ENCODE results near the gene LPP.

The LPP gene

DNA sequence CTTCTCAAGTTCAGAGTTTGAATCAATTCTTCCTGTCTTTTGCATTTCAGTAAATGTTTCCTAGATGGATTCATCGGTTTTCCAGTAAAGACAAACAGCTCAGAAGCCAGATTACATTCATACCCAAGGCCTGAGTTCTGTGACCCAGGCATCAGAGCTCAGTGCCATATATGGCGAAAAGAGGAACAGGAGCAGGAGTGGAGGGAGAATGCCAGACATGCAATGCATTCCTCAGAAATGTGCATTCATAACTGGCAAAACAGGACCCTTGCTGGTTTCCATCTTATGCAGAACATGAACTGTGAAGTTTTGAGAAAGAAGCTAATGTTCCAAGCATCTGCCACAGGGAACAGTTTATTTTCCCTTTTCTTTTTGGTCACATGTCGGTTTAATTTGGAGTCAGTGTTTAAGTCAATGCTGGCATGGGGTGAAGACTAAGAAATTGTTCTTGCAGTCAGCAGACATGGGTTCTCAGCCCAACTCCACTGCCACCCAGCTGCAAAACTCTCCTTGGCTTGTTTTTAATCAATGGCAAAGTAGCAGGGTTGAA lies 116.5 kb downstream of the LPP start:
- H3K27me3 Mint-ChIP-seq (ENCODE audit: low read depth): no peaks in the 10 kb centered on the region
- H3K4me1 Mint-ChIP-seq (ENCODE audit: low read depth): peaks cover 16% of the 10 kb centered on the region
- no peaks in the 10 kb centered on the region for H3K9me3 Mint-ChIP-seq
- no peak for DNase-seq (ENCODE audit: low spot score)
- H3K36me3 Mint-ChIP-seq (ENCODE audit: low read depth): peaks cover 18% of the 10 kb centered on the region
- no peak overlapping the region for H3K4me3 Mint-ChIP-seq
- no peak overlapping the region for H3K27ac Mint-ChIP-seq

- H3K36me3 Mint-ChIP-seq (ENCODE audit: low read depth): peaks cover 20% of the 10 kb centered on the region
- no peaks in the 10 kb centered on the region for H3K27me3 Mint-ChIP-seq (ENCODE audit: low read depth)
- no peak overlapping the region for H3K4me3 Mint-ChIP-seq
- H3K27ac Mint-ChIP-seq: no peak overlapping the region
- H3K9me3 Mint-ChIP-seq: no peaks in the 10 kb centered on the region
- DNase-seq (ENCODE audit: low spot score): no peak
- H3K4me1 Mint-ChIP-seq (ENCODE audit: low read depth): peaks cover 16% of the 10 kb centered on the region
These were observed 117.4 kb downstream of the LPP start for GRCh38 chr3:188271226-188271914.

DNA sequence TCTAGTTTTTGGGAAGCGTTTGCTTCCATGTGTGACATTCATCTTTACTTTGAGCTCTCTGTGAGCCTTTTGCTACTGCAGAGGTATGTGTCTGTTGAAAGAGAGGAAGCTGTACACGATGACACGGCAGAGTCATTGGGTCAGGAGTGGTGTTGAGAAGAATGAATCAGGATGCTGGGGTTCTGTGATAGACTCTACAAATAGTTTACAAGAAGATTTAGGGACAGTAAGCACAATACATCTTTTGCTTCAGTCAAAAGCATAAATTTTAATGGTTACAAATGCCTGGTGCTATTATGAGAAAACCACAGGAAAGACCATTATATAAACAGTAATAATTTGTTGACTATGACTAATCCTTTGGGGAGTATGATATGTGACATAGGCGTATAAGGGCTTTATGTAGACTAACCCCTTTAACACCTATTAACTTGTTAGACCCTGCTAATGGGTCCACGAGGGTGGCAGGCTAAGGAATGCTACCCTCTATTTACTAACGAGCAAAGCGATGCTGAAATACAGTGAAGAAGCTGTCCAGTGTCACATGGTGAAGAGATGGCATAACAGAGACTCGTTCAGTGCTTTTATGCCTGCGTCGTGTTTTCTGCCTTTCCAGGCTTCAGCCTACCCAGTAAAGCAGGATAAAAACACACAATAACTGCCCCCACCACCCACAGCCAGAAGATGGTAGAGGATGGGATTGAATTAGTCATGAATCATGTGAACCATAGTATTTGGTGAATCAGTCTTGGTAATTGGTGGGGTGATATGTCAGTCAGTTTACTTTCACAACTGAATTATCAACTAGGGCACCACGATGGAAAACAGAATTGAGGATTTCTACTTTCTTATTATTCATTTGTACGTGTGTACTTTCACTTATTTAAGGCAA lies 118.8 kb downstream of the LPP start:
- H3K9me3 Mint-ChIP-seq: no peaks in the 10 kb centered on the region
- H3K4me3 Mint-ChIP-seq: no peak overlapping the region
- no peak for DNase-seq (ENCODE audit: low spot score)
- H3K27ac Mint-ChIP-seq: no peak overlapping the region
- peaks cover 16% of the 10 kb centered on the region for H3K4me1 Mint-ChIP-seq (ENCODE audit: low read depth)
- peaks cover 17% of the 10 kb centered on the region for H3K36me3 Mint-ChIP-seq (ENCODE audit: low read depth)
- no peaks in the 10 kb centered on the region for H3K27me3 Mint-ChIP-seq (ENCODE audit: low read depth)

GRCh38 chr3:188274249-188274915 lies 120.4 kb downstream of the LPP start:
- Mint-ChIP-seq H3K4me1 (ENCODE audit: low read depth) (peaks cover 13% of the 10 kb centered on the region), H3K36me3 (ENCODE audit: low read depth) (peaks cover 20% of the 10 kb centered on the region), H3K9me3 (no peaks in the 10 kb centered on the region), H3K27ac (no peak overlapping the region), H3K27me3 (ENCODE audit: low read depth) (no peaks in the 10 kb centered on the region), H3K4me3 (no peak overlapping the region)
- no peak for DNase-seq (ENCODE audit: low spot score)

DNA sequence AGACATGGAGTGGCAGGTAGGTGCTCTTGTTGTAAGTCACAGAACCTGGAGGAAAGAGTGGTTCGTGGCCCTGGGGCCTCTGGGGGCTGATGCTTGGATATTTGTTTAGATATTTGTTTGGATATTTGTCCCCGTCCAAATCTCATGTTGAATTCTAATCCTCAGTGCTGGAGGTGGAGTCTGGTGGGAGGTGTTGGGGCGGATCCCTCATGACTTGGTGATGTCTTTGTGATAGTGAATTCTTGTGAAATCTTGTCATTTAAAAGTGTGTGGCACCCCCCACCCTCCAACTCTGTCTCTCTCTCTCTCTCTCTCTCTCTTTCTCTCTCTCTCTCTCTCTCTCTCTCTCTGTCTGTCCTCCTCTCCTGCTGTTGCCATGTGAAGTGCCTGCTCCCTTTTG lies 122.4 kb downstream of the LPP start:
- Mint-ChIP-seq H3K4me1 (ENCODE audit: low read depth) (peaks cover 5% of the 10 kb centered on the region), H3K27ac (no peak overlapping the region)

GRCh38 chr3:188278717-188279324 lies 124.9 kb downstream of the LPP start:
- H3K4me1 Mint-ChIP-seq (ENCODE audit: low read depth): peaks cover 12% of the 10 kb centered on the region
- no peak overlapping the region for H3K4me3 Mint-ChIP-seq
- H3K36me3 Mint-ChIP-seq (ENCODE audit: low read depth): peaks cover 8% of the 10 kb centered on the region
- no peaks in the 10 kb centered on the region for H3K27me3 Mint-ChIP-seq (ENCODE audit: low read depth)
- no peaks in the 10 kb centered on the region for H3K9me3 Mint-ChIP-seq
- no peak overlapping the region for H3K27ac Mint-ChIP-seq
- DNase-seq (ENCODE audit: low spot score): no peak

More for the DNA sequence above, 122.4 kb downstream of the LPP start:
- H3K36me3 Mint-ChIP-seq (ENCODE audit: low read depth): peaks cover 17% of the 10 kb centered on the region
- H3K27me3 Mint-ChIP-seq (ENCODE audit: low read depth): no peaks in the 10 kb centered on the region
- no peak for DNase-seq (ENCODE audit: low spot score)
- H3K4me3 Mint-ChIP-seq: no peak overlapping the region
- no peaks in the 10 kb centered on the region for H3K9me3 Mint-ChIP-seq

DNA sequence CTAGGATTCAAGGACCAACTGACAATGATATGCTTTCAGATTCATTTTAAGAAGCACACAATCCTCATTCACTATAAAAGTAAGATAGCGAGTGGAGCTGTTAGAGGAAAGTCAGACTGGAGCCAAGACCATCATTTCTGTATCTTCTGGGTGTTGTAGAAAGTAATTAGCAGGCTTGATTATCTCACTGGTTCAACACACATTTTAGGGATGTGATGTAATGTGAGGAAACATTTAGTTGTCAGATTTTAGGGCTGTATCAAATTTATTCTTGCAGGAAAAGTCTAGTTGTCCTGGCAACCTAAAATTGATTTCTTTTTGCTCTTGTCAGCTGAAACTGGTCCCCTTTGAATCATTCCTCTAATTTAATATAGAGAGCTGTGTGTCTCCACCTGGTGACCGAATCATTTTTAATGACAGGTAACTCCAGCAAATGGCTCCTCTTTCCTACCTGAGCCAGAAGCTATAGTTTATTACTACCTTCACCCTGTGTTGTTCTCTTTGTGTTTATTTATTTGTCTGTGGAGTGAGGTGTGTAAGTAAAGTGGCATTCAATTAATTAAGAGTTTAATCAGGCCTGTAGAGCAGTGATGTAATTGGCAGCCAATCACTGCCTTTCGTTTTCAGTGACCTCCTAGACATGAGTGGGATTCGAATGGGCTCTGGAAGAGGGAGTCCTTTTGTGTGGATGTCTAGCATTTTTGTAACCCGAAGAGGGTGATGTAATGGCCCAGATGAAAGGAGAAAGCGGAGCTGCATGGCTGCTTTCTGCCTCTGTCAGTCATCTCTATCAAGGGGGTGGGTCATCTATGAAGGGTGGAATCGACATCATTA lies 125.8 kb downstream of the LPP start:
- no peak overlapping the region for H3K4me3 Mint-ChIP-seq
- H3K27me3 Mint-ChIP-seq (ENCODE audit: low read depth): no peaks in the 10 kb centered on the region
- no peaks in the 10 kb centered on the region for H3K9me3 Mint-ChIP-seq
- DNase-seq (ENCODE audit: low spot score): no peak
- peaks cover 20% of the 10 kb centered on the region for H3K4me1 Mint-ChIP-seq (ENCODE audit: low read depth)
- no peak overlapping the region for H3K27ac Mint-ChIP-seq
- H3K36me3 Mint-ChIP-seq (ENCODE audit: low read depth): peaks cover 8% of the 10 kb centered on the region

GRCh38 chr3:188280627-188281026 lies 126.7 kb downstream of the LPP start:
- Mint-ChIP-seq H3K4me1 (ENCODE audit: low read depth) (peaks cover 26% of the 10 kb centered on the region), H3K36me3 (ENCODE audit: low read depth) (peaks cover 8% of the 10 kb centered on the region), H3K27ac (no peak overlapping the region), H3K27me3 (ENCODE audit: low read depth) (no peaks in the 10 kb centered on the region), H3K9me3 (no peaks in the 10 kb centered on the region), H3K4me3 (no peak overlapping the region)
- DNase-seq (ENCODE audit: low spot score): no peak

DNA sequence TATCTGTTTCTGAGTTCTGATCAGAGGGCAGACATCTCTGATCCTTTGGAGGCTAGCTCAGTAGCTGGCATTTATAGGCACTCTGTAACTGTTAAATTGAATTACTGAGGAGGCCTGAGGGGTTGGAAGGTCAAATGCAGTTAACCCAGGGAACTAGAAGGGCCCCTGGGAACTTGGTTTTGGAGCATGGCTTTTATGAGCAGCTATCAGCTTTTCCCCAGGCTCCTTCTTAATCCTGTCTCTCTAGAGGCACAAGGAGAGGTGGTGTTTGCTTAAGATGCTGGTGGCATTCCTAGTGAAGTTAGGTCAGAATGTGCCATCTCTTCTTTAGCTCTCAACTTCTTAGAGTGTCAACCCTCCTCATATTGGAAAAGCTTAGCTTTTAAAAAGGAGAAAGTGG lies 128.9 kb downstream of the LPP start:
- Mint-ChIP-seq H3K4me1 (ENCODE audit: low read depth) (peaks cover 30% of the 10 kb centered on the region), H3K4me3 (no peak overlapping the region), H3K27me3 (ENCODE audit: low read depth) (no peaks in the 10 kb centered on the region), H3K36me3 (ENCODE audit: low read depth) (peaks cover 6% of the 10 kb centered on the region), H3K27ac (no peak overlapping the region), H3K9me3 (no peaks in the 10 kb centered on the region)
- DNase-seq (ENCODE audit: low spot score): no peak

GRCh38 chr3:188283347-188283746 lies 129.4 kb downstream of the LPP start:
- no peak overlapping the region for H3K4me3 Mint-ChIP-seq
- H3K9me3 Mint-ChIP-seq: no peaks in the 10 kb centered on the region
- no peak for DNase-seq (ENCODE audit: low spot score)
- peaks cover 2% of the 10 kb centered on the region for H3K36me3 Mint-ChIP-seq (ENCODE audit: low read depth)
- peaks cover 32% of the 10 kb centered on the region for H3K4me1 Mint-ChIP-seq (ENCODE audit: low read depth)
- H3K27me3 Mint-ChIP-seq (ENCODE audit: low read depth): no peaks in the 10 kb centered on the region
- H3K27ac Mint-ChIP-seq: peak overlapping the region; percentile 10

DNA sequence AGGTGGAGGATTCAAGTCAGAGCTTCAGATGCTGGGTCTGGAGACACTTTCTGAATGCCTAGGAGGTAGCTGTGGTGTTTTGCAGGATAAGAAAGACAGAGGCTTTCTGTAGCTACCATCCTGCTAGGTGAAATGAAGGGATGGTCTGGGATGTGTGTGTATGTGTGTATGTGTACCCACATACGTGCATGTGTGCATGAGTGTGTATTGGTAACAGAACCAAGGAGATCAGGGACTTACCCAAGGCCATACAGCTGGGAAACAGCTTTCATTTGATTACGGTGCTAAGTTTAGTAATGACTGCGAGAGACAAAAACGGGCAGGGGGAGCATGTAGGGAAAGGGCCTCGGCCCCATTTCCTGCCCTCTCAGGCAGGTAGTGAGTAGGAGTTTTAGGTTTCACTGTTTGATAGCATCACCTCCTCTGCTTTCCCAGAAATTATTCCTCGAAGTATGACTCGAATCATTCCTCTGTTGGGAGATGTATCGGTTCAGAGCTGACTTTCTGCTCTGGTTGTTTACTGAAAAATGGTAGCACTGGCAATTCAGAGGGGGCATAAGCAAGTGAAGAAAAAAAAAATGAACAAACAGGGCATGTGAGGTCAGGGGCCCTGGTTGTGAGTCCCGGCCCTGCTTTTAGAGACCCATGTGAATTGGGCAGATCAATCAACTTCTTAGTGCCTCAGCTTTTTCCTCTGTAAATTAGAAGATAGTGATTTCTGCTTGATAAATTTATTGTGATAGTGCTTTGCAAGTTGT lies 130.7 kb downstream of the LPP start:
- H3K36me3 Mint-ChIP-seq (ENCODE audit: low read depth): peaks cover 2% of the 10 kb centered on the region
- H3K27me3 Mint-ChIP-seq (ENCODE audit: low read depth): no peaks in the 10 kb centered on the region
- H3K27ac Mint-ChIP-seq: peak overlapping the region; percentile 12
- peaks cover 34% of the 10 kb centered on the region for H3K4me1 Mint-ChIP-seq (ENCODE audit: low read depth)
- H3K9me3 Mint-ChIP-seq: no peaks in the 10 kb centered on the region
- DNase-seq (ENCODE audit: low spot score): peak; percentile 76
- peak overlapping the region; percentile 3 for H3K4me3 Mint-ChIP-seq

DNA sequence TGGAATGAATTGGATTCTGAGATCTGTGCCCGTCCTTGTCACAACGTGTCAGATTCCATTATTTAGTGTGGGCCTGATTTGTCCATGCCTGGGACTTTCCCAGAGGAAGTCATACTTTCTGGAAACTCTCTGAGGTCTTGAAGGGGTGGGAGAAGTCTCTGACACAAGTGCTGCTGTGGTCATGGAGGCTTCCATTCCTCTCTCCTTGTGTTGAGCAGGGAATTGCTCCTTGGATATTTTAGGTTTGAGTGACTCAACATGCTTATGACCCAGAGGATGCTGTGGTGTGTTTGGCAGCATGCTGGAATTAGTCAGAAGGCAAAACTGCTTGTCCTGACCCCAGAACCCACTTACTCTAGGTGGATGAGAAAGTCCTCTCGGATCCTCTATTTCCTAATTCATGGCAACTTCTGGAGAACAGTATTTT lies 132.1 kb downstream of the LPP start:
- Mint-ChIP-seq H3K27ac (no peak overlapping the region), H3K4me1 (ENCODE audit: low read depth) (peaks cover 36% of the 10 kb centered on the region), H3K27me3 (ENCODE audit: low read depth) (no peaks in the 10 kb centered on the region), H3K9me3 (no peaks in the 10 kb centered on the region), H3K4me3 (no peak overlapping the region), H3K36me3 (ENCODE audit: low read depth) (peaks cover 13% of the 10 kb centered on the region)
- DNase-seq (ENCODE audit: low spot score): no peak
